Frontal cortex (tissue), 4 donors: ENCODE measurements around the gene DNAJC18. TPM values are rescaled to one million over a fixed set of nuclear protein-coding genes. Genes with fewer than 3 reads are reported as not detected.
"Not testable (repeated sequence)": the region's sequence is repeated elsewhere in the genome, so short reads cannot be mapped to it uniquely, and the experiment has no call there.

Experiments
- DNase-seq, 2 donors: peaks; one replicate each; pipeline ENCODE4 v3.0.0; 2012; ENCODE audit warnings: low spot score in 2 of 2
- FAIRE-seq: peaks from 2 replicates; lab custom pipeline; 2012; peaks lifted over from hg19 to GRCh38; lab: Jason Lieb, UNC
- total RNA-seq: library from RNA; depleted of rRNA; stranded (reverse); fragments of >200 nt; gene quantifications from one replicate; pipeline ENCODE4 v1.2.3, GENCODE V29; 2014
- donor health status: control.
- donor health status: control.
- donor health status: control.

DNAJC18 gene
- total RNA-seq, result 53.0 TPM

GRCh38 chr5:139439013-139439903 lies at the start of gene DNAJC18:
TSS of gene DNAJC18 (minus strand) at chr5:139439525. CDS start at chr5:139439445, 80 bp downstream.
- no peak for FAIRE-seq

DNA sequence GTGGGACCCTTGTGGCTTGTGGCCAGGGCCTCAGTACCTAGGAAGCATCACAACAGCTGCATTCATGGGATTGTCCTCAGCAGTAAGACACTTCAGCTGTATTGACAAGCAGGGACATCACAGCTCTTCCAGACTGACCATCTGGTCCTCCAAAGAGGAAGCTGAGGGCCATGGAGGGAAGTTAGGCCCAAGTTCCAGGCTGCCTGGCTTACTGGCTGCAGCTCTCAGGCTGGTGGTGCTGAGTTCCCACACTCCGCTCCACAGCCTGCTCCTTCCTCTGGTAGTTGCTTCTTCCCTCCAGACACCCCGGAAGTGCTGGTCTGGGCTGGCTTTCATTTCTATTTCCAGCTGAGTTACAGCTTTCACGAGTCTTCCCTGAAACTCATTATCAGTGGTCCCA lies 48.9 kb upstream of the DNAJC18 start:
- DNase-seq (no peak), FAIRE-seq (no peak)

More at GRCh38 chr5:139439013-139439903, at the start of gene DNAJC18:
- DNase-seq, result peak; percentile 89 to 93

- DNase-seq (no peak), FAIRE-seq (no peak)
Measured at GRCh38 chr5:139486201-139486600, 46.9 kb upstream of the DNAJC18 start.

- DNase-seq, FAIRE-seq: not testable (repeated sequence)
Measured at GRCh38 chr5:139482890-139483208, 43.5 kb upstream of the DNAJC18 start.

- DNase-seq (peak in 1 of 2 donors; percentile 32), FAIRE-seq (no peak)
Measured at GRCh38 chr5:139482050-139482889, 42.9 kb upstream of the DNAJC18 start, which contains the start of gene STING1. TSS of gene STING1 (minus strand) at chr5:139482758. CDS start at chr5:139481704, 1,054 bp downstream.

DNA sequence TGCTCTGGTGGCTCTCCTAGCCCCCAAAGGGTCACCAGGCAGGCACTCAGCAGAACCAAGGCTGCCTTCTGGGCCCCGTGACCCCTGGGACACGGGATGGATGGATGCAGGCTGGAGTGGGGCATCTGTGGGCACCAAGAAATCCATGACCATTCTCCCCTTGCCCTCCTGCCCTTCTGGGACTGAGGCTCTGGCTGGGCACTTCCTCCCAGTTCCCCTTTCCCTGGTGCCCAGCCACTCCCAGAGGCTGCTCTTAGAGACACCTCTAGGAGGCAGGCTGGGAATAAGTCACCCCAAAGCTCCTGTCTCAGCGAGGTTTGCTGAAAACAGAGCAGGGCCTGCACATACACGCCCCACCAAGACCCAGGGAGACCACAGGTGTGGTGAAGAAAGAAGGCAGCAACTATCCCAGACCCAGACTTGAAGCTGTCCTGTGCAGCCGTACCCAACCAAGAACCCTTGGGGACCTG lies 42.3 kb upstream of the DNAJC18 start:
- DNase-seq (no peak), FAIRE-seq (no peak)

- DNase-seq (no peak), FAIRE-seq (no peak)
Measured at GRCh38 chr5:139481122-139481533, 41.8 kb upstream of the DNAJC18 start.

DNA sequence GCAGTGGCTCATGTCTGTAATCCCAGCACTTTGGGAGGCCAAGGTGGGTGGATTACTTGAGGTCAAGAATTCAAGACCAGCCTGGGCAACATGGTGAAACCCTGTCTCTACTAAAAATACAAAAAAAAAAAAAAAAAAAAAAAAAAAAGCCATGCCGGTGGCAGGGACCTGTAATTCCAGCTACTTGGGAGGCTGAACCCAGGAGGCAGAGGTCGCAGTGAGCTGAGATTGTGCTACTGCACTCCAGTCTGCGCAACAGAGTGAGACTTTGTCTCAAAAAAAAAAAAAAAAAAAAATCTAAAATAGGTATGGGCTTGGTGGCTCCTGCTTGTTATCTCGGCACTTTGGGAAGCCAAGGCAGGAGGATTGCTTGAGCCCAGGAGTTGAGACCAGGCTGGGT lies 40.4 kb upstream of the DNAJC18 start:
- FAIRE-seq, DNase-seq: not testable (repeated sequence)

DNA sequence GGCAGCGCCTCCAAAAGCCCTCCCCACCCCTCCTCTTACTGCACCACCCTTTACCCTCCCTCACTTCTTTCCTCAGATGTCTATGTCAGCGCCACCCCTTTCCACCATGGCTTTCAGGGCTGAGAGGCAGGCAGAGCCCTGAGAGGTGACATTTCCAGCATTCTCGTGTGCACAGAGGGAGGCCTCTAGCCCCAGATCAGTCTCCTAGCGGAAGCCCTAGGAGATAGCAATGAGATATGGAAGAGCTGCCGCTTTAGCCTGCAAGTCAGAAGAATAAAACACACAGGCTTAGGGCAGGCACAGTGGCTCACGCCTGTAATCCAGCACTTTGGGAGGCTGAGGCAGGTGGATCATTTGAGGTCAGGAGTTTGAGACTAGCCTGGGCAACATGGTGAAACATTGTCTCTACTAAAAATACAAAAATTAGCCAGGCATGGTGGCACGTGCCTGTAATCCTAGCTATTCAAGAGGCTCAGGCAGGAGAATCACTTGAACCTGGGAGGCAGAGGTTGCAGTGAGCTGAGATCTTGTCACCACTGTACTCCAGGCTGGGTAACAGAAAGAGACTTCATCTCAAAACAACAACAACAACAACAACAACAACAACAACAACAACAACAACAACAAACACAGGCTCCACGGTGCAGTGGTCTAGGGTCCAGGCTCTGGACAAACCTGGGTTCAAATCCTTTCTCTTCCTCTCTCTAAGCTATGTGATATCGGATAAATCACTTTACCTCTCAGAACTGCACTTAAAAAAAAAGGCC lies 39.5 kb upstream of the DNAJC18 start:
- DNase-seq, FAIRE-seq: not testable (repeated sequence)

DNA sequence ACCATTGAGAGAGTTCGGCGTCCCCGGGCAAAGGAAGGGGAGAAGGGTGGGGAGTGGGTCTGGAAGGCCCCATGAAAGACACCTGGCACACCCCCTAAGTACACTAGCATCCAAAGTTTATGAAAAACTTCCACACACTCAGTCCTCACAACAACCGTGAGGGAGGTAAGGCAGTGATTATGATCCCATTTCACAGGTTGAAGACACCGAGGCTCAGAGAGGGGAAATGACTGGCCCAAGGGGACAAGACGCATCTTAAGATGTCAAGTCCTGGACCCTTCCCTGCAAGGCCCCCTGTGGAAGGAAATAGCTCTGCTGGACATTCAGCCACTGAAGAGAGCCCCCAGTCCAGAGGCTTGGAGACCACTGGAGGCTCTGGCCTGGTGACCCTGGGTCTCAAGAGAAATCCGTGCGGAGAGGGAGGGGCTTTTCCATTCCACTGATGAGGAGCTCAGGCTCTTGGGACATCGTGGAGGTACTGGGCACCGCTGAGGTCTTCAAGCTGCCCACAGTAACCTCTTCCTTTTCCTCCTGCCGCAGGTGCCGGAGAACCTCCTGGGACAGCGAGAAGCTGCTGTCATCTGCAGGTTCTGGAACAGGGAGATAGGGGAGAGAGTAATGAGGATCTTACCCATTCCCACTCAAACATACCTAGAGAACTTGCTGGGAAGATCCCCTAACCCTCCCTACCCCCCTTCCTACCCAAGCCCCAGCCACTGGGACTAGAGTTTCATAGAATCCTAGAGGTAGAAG lies 36.7 kb upstream of the DNAJC18 start:
- no peak for DNase-seq
- no peak for FAIRE-seq

DNA sequence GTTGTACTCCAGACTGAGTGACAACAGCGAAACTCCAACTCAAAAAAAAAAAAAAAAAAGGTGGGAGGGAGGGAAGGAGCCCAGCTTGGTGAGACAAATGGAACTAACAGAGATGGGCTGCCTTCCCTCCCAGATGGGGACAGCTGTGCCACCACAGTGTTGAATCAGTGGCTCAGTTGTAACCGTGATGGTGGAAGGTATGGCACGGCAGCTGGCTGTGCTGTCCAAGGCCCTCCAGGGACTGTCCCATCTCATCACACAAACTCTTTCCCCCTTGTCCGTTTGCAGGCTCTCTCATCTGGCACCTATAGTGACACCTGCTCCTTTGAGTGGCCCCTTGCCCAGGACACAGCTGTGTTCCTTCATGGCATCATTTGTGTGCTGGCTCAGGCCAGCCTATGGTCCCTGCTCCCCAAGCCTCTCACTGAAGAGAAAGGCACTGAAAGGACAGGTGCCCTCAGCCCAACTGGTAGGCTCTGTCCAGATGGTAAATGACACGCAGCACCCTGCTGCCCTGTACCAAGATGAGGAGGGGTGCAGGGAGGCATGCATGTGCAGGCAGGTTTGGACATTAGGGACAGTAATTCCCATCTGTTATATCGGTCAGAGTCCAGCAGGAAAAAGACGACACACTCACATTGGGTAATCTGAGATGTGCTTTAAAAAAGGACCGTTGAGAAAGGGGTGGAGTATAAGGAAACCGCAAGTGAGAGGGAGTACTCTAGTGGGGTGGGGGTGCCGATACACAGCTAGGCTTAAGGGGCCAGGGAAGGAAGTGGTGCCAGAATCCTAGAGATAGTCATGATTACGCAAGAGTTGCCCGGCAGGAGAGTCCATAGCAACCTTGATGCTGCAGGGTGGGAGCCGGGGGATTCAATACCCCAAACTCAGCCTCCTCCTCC lies 35.8 kb upstream of the DNAJC18 start:
- DNase-seq (no peak), FAIRE-seq (no peak)

DNA sequence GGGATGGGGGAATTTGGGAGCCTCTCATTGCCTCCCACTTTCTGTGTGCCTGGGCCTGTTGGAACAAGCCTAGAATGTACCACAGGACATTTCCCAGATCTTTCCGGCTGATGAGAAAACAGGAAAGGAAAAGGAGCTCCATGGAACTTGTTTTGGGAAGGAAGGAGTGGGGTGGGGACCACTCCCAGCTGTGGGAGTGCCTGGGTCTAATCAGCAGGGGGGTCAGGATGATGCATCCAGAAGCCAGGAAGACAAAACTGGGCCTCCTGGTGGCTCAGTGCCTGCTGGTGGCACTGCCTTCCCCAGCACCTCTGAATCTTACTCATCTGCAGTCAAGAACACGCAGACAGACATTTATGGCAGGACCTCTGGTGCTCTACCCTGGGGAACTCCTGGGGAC lies 34.2 kb upstream of the DNAJC18 start:
- no peak for FAIRE-seq
- no peak for DNase-seq

- FAIRE-seq (no peak), DNase-seq (no peak)
Measured at GRCh38 chr5:139473105-139473504, 33.8 kb upstream of the DNAJC18 start.

- no peak for FAIRE-seq
- DNase-seq, result no peak
Measured at GRCh38 chr5:139472386-139473030, 33.2 kb upstream of the DNAJC18 start.

DNA sequence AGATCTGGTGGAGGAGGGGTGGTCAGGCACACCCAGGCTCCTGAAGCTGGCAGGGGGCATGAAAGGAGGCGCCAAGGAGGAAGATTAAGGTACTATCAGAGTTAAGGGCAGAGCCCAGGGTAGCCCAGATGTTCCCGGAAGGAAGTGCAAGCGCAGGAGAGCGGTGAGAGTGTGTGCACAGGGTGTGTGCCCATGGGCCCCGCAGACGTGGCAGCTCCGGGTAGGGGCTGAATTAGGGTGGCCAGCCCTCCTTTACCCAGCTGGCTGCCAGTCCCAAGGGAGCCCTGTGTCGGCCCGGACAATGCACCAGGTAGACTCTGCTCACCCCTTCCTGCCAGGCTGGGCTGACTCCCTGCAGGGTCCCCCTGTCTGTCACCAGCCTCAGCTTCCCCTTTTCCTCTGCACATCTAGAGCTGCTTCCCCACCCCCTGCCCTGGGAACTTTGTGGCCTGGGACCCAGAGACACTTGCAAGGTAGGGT lies 31.5 kb upstream of the DNAJC18 start, which contains the start of gene SMIM33:
TSS of gene SMIM33 (plus strand) at position 184 of the 480 bp plus-strand sequence. CDS start at position 302, 118 bp downstream.
- DNase-seq, result no peak
- FAIRE-seq, result no peak

DNA sequence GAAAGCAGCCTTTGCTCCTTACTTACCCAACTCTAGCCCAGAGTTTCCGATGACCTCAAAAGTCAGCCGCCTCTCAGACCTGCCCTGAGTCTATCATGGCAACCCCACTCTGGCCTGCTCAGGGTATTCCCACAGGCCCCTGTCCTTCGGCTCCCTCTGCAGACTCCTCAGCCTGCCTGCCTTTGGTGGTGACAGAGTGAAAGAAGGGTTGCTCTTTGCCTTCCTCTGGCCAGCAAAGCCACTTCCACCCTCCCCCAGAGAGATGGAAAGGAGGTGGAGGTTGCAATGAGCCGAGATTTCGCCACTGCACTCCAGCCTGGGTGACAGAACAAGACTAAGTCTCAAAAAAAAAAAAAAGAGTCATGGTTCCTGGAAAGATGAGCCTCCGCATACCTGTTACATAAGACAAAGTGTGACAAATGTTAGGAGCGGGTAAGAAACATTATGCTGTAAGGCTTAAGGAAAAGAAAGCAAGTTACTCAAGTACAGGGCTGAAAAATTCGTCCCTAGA lies 29.2 kb upstream of the DNAJC18 start:
- DNase-seq (no peak), FAIRE-seq (no peak)

DNA sequence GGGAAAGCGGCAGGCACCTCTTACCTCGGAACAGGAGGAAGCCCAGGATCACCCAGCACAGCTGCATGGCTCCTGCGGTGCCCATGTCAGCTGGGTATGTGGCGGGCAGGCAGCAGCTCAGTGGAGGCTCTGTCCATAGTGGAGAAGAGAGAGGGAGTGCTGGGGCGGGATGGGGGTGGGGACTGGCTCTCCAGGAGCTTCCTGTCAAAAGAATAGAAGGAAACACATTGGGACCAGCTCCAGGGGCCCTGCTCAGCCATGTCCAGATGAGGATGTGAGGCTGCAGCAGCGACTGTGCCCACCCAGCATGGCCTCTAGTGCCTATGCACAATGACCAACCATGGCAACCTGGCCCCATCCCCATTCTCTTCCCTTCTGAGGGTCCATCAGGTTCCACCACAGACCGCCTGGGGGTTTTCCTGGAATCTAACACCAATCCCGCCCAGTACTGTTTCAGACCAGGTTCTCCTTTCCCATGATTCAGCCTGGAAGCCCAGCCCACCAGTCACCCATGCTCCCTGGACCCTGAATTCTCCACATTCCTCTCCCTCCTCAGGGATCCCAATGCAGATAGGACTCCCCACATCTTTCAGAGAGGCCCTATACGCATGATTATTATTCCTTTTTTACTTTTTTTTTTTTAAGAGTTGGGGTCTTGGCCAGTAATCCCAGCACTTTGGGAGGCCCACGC lies 23.4 kb upstream of the DNAJC18 start, which contains the start of gene ECSCR:
TSS of gene ECSCR (minus strand) at position 158 of the 691 bp plus-strand sequence. CDS start at position 85, 73 bp downstream.
- DNase-seq, result no peak
- no peak for FAIRE-seq
